ENCODE data around the gene FKRP.

DNA sequence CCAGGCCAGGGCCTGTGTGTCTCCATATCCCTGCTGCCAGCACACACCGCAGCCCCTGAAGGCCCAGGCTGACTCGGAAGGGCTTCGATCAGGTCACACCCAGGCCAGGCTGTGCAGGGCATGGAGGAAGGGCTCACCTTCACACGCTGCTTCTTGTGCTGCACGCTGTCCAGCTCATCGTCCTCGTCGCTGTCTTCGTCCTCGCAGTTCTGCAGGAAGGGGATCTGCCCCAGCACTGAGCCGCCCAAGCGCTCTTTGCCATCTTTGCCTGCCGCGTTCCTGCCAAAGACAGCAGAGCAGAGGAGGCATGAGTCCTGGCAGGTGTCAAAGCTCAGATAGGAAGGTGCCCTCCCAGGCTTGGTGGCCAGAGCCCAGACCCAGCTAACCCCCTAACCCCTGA is 15.3 kb upstream of the FKRP start:
- TF ChIP-seq GATA3 (IDR thresholded peaks at IDR 0.05; ENCODE audit: low read depth, low read length) (no peak), GATA2 (IDR thresholded peaks at IDR 0.05; ENCODE audit: low read depth, low read length) (no peak)
